ENCODE data around the gene APLP2.
"Not testable (repeated sequence)": the region's sequence is repeated elsewhere in the genome, so short reads cannot be mapped to it uniquely, and the experiment has no call there.

APLP2 gene

DNA sequence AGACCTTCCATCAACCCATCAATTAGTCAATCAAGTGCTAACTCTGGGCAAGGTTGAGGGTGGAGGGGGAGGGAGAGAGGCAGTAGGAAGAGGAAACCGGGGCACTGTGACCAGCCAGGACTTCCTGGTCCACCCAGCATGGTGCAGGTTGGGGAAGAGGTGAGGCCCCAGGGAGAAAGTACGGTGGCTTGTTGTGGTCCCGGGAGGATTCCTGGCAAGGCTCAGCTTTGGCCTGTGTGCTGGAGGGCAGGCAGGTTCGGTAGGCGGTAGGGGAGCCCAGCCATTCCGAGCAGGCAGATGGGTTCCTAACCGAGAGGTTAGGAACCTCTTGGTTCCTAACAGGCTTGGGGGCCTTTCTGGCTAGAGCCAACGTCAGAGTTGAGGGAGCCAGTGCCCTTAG is 100.7 kb downstream of the APLP2 start:
- no peak overlapping the region for H3K4me3 ChIP-seq (ENCODE audit: low read depth, low read length)
- no peak for DNase-seq (ENCODE audit: low read depth)
- TF ChIP-seq, protein P1, sequence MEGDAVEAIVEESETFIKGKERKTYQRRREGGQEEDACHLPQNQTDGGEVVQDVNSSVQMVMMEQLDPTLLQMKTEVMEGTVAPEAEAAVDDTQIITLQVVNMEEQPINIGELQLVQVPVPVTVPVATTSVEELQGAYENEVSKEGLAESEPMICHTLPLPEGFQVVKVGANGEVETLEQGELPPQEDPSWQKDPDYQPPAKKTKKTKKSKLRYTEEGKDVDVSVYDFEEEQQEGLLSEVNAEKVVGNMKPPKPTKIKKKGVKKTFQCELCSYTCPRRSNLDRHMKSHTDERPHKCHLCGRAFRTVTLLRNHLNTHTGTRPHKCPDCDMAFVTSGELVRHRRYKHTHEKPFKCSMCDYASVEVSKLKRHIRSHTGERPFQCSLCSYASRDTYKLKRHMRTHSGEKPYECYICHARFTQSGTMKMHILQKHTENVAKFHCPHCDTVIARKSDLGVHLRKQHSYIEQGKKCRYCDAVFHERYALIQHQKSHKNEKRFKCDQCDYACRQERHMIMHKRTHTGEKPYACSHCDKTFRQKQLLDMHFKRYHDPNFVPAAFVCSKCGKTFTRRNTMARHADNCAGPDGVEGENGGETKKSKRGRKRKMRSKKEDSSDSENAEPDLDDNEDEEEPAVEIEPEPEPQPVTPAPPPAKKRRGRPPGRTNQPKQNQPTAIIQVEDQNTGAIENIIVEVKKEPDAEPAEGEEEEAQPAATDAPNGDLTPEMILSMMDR (IDR thresholded peaks at IDR 0.05; ENCODE audit: low read depth, low read length, missing control alignments) = no peak

GRCh38 chr11:130171534-130171933 is 101.8 kb downstream of the APLP2 start:
- H3K4me3 ChIP-seq (ENCODE audit: low read depth, low read length) = no peak overlapping the region
- DNase-seq (ENCODE audit: low read depth) = no peak
- TF ChIP-seq, protein P1 (IDR thresholded peaks at IDR 0.05; ENCODE audit: low read depth, low read length, missing control alignments) = no peak

- DNase-seq (ENCODE audit: low read depth); H3K4me3 ChIP-seq (ENCODE audit: low read depth, low read length): not testable (repeated sequence)
Measured at GRCh38 chr11:130172001-130172400, 102.3 kb downstream of the APLP2 start.

DNA sequence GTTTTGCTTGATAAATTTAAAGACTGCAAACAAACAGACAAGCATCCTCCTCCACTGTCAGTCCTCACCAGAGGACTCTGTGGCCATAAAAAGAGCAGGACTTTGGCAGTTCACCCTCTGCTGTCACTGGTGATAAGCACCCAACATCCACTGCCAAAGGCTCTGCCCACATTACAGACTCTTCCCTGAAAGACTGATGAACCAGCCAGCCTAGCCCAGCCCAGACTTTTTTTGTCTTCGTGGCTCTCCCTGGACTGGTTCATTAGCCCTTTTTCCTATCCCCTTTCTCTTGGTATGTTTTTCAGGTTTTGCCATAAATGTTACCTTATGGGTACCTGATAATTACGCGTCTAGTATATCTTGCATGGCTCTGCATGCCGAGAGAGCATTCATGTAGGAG is 104.9 kb downstream of the APLP2 start:
- no peak for DNase-seq (ENCODE audit: low read depth)
- H3K4me3 ChIP-seq (ENCODE audit: low read depth, low read length) = no peak overlapping the region
- TF ChIP-seq, protein P1 (IDR thresholded peaks at IDR 0.05; ENCODE audit: low read depth, low read length, missing control alignments) = no peak

DNA sequence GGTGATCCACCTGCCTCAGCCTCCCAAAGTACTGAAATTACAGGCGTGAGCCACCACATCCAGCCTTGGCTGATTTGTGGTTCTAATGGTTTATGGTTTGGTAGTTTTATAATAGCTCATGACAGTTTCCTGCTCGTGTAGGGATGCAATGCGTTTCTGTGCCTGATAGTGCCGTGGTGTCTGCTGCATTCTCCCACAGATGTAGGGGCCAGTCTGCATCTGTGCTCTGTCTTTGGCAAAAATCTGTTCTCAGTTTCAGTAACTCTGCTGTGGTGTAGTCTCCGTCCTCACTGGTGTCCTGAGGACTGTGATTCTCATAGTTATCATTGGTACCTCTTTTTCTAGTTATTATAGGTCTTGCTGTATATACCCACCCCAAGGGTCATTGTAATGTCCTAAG is 106.2 kb downstream of the APLP2 start:
- TF ChIP-seq, protein P1 (IDR thresholded peaks at IDR 0.05; ENCODE audit: low read depth, low read length, missing control alignments) = no peak
- DNase-seq (ENCODE audit: low read depth) = no peak
- no peak overlapping the region for H3K4me3 ChIP-seq (ENCODE audit: low read depth, low read length)

DNA sequence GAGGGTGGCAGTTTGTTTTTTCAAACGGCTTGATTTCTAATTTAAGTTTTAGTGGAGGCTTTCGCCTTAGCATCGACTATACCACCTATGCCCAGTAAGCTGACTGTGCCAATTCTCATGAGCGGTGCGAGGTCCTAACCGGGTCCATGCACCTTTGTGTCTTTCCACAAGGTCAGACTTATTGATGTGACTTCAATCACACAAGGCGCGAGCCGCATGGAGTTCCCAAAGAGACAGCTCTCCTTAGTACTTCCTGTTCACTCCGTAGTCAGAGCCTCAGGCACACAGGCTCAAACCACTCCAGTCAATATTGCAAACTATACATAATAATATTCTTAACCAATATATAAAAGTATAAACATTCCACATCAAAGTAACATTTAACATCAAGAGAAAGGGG is 108.1 kb downstream of the APLP2 start:
- no peak overlapping the region for H3K4me3 ChIP-seq (ENCODE audit: low read depth, low read length)
- TF ChIP-seq, protein P1 (IDR thresholded peaks at IDR 0.05; ENCODE audit: low read depth, low read length, missing control alignments) = no peak
- DNase-seq (ENCODE audit: low read depth) = no peak

- TF ChIP-seq, protein P1 (IDR thresholded peaks at IDR 0.05; ENCODE audit: low read depth, low read length, missing control alignments) = no peak
- no peak for DNase-seq (ENCODE audit: low read depth)
Measured at GRCh38 chr11:130178441-130179339, 109.0 kb downstream of the APLP2 start.

More at GRCh38 chr11:130178441-130179339, 109.0 kb downstream of the APLP2 start:
- no peak overlapping the region for H3K4me3 ChIP-seq (ENCODE audit: low read depth, low read length)

Measured in GM12864 (cell line).